GM19023 (cell line): Measurements from ENCODE around the gene CCDC93.
A peak's percentile ranks its signal among the peaks of the same experiment; 100 is the strongest.

Source experiments
- ATAC-seq: cut with Tn5 transposase; IDR thresholded peaks from one replicate; pipeline ENCODE4 v1.9.1; 2021; ENCODE audit warnings: mild to moderate bottlenecking, moderate library complexity; ENCODE audit not compliant: unreplicated experiment

CCDC93 gene, protein sequence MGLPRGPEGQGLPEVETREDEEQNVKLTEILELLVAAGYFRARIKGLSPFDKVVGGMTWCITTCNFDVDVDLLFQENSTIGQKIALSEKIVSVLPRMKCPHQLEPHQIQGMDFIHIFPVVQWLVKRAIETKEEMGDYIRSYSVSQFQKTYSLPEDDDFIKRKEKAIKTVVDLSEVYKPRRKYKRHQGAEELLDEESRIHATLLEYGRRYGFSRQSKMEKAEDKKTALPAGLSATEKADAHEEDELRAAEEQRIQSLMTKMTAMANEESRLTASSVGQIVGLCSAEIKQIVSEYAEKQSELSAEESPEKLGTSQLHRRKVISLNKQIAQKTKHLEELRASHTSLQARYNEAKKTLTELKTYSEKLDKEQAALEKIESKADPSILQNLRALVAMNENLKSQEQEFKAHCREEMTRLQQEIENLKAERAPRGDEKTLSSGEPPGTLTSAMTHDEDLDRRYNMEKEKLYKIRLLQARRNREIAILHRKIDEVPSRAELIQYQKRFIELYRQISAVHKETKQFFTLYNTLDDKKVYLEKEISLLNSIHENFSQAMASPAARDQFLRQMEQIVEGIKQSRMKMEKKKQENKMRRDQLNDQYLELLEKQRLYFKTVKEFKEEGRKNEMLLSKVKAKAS

DNA sequence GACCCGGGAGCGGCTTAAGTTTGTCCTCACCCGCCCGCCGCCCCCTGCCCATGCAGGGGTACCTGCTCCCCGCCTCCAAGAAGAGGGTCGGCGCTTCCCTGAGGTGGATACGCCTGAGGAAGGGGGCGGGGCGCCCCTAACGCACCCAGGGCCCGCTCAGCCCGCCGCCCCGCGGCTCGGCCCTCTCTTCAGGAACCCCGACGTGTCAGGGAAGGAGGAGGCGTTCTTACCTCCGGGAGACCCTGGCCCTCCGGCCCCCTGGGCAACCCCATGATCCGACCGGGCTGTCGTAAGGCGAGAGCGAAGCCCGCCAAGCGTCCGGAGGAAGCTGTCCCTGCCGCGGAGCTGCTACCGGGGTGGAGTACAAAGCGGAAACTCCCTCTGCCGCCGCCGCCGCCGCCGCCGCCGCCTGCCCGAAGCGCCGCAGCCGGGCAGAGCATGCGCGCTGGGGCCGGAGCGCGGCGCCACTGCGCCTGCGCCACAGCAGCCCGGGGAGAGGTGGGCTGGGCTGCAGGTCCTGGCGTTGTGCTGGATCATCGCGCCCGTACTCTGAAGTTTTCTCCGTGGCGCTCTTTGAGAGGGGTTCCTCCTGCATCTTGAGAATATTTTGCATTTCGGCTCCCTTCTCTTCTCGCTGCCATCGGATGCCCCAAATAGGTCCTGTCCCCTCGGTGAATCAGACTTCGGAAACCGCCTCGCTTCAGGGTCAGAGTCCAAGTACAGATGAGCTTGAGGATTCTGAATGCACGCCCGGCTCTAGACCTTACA lies at the start of gene CCDC93:
Gene CCDC93 (minus strand): TSS at position 347 of the 768 bp plus-strand sequence. CDS start 75 bp downstream, at position 272.
- ATAC-seq, result peak; percentile 90

DNA sequence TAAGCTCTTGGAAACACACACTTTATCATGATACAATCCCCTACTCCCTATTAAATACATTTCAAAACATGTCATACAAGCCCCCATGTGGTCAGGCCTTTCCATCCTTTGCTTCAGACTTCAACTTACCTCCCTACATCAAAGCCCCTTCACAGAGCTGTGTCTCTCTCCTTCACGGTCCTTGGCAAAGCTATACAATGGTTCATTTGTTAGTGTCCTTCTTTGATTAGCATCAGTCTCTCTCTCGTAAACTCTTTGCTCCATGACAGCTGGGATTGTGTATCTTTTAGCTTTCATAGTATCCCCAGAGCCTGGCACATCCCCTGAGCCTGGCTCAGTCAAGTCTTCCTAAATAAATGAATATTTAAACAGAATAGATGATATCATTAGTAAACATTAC lies 48.8 kb upstream of the CCDC93 start:
- ATAC-seq, result no peak

DNA sequence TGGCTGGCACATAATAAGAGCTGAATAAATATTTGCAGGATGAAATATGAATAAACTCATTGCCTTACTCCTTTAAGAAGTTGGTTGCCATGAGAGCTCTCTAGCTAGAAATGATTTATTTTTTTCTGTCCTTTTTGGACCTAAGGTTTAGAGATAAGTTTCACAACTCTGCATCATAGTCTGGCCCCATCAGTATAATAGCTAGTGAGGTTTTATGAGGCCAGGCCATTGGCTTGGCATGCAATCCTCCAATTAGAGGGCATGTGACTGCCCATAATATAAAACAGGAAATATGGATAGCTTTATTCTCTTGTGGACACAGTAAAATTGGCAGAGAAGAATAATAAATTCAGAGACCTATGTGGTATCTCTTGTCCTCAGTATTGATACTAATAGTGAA lies 48.2 kb upstream of the CCDC93 start:
- no peak for ATAC-seq

DNA sequence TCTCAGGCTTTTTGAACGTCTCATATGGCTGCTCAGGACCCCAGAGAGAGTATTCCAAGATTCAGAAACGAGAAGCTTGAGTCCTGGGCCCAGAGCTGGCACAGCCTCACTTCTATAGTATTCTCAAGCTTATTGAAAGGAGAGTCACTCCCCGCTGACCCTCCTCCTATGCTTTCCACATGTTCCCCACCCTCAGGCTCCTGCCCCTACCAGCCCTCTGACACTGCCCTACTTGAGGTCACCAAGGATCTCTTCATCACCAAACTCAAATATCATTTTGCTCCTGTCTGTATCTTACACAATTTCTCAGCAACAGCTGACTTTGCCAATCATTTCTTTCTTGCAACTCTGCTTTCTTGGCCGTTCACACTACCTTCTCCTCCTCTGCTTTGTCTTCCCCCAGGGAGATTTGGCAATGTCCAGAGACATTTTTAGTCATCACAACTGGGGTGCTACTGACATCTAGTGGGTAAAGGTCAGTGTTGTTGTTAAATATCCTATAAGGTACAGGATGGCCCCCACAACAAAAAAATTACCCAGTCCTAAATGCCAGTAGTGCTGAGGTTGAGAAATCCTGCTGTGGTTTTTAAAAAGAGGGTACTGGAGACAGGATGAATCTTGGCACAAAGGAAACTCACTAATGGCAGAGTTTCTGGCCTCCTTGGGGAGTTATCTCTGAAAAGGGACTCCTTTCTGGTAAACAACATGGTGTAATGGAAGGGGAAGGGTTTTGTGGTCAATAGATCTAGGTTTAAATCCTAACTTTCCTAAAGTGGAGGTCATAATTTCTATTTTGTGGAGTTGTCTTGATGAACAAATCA lies 47.5 kb upstream of the CCDC93 start:
- peak; percentile 91 for ATAC-seq

DNA sequence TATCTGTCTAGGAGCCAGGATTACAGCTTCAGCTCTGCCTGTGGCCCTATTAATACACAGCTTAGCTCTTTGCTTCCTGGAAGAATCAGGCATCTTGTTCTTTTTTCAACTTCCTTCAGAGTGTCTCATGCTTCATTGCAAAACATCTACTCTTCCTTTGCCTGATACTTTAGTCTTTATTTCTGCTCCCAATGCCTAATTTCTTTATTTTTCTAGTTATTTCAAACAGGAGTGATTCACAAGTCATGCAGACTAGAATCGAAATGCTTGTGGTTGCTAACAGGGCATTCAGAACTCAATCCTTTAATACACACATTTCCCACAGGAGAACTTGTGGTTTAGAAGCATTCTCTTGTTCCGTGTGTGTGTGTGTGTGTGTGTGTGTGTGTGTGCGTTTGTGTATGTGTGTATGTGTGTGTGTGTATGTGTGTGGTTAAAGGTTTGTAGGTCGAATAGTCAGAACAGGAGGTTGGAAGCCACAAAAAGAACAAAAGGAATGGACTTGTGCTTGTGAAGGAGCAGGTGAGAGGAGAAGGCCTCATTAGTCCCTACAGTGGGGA lies 46.1 kb upstream of the CCDC93 start:
- no peak for ATAC-seq

DNA sequence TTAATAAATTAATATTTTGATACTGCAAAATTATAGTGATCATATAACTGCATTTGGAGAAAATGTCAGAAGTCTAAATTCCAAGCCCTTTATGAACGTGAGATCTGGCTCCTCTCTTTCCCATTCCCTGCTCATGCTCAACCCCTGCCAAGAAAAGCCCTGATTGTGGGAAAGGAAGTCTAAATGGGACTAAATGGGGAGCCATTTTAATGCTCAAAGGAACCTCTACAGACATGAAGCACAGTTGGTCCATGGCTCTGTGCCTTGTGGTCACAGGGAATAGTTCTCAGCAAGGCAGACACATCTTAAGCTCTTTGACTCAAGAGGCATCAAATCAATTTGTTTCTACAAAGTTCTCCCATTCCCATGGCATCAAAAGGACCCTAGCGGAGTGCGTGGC lies 45.1 kb upstream of the CCDC93 start:
- ATAC-seq, result no peak

DNA sequence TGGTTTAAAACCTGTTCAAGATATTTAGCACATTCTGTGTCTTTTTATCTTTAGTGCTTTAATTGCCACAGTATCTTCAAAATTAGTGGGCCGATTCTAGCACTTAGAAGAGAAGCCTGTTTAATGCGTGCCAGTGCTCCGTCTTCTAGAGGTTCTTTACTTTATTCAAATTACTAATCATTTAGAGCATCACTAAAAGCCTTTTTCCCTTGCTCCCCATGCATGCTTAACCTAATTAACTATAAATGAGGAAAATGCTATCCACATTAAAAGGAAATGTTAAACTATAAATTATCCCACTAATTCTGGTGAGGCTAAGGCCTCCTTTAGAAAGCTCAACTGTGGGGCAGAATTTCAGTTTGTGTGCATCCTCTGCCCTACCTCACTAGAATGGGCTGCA lies 42.9 kb upstream of the CCDC93 start:
- no peak for ATAC-seq

DNA sequence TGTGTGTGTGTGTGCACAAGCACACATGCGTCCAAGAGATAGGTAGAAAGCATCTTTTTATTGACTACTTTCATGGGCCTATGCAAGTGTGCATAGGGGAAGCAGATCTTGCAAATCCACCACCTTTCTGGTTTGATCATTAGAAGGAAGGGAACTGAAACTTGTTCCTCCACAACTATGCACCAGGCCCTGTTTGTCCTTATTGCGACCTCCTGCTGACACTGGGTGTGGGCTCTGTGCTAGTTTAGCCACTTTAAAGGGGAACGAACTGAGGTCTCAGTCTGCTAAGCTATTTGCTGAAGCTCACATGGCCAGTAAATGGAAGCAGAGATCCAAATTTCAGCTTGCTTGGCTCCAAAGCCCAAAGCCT lies 42.3 kb upstream of the CCDC93 start:
- peak; percentile 81 for ATAC-seq

DNA sequence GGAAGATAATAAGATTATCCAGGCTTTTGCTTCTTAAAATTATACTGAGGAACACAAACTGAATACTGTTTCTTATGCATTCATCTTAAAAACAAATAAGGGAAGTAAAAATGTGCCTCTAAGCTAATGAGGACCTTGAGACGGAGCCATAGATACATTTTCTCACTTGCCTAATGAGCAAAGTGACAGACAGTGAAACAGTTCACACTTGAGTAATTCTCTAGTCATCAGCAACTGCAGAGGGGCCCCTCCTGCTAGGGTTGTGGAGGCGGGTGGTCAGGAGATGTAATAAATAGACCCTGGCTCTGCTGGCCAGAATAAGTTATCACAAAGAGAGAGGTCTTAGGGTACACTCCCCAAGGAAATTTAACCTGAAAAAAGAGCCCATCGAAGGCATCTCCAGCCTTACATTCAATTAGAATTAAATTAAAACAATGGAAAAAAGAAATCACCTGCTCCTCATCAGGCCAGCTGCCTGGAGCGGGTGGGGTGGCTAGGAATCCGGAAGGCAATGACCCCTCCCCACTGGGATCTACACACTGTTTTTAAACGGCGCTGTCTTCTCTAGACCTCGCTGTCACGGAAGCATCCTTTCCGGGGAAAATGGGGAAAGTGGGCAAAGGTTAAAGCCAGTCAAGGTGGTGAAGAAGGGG lies 41.8 kb upstream of the CCDC93 start:
- peak; percentile 69 for ATAC-seq

DNA sequence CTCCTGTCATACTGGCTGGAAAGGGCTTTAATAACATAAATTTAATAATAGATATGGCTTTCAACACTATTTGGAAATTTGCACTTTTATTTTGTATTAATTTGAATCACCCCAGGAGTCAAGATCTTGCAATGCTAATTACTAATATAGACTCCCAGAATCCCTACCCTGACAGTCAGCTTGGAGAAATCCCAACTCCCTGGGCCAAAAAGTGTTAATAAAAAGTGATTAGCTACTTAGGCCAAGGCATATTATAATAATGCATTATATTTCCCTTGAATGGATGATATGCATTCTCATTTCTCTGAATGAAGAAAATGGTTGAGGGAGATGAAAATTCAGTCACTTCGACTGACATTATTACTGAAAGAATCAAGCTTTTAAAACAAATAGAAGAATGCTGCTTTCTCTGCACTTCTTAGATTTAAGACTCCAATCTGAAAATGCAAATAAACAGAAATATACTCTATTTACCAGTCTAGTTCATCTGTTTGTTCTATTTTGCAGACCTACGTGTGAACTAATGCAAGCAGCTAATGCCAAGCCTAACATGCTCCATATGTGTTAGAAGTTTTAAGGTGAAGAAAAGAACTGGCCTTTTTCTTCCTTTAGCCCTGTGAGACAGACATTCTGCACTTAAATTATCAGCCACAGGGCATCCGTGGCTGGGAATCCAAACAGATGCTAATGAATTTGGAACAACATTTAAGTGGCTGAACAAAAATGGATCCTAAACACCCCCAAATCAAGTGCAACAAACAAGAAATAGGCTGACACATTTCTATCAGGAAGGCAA lies 40.5 kb upstream of the CCDC93 start:
- no peak for ATAC-seq

DNA sequence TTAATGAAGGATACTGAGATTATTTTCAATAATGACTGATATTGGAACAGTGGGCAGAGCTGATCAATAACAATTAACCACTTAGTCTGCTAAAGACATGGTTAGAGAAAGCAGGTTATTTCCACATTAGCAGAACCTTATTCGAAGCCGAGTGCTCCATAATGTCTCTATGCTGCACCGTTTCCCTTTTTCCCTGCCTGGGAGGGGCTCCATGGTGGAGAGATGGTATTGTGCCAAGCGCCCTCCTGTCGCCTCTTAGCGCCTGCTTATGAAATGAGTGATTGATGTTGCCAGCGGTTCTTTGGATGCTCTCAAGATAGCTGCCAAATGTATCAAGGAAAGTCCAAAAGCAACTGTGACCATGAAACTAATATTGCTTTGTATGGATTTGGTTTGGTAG lies 39.8 kb upstream of the CCDC93 start:
- ATAC-seq, result no peak

DNA sequence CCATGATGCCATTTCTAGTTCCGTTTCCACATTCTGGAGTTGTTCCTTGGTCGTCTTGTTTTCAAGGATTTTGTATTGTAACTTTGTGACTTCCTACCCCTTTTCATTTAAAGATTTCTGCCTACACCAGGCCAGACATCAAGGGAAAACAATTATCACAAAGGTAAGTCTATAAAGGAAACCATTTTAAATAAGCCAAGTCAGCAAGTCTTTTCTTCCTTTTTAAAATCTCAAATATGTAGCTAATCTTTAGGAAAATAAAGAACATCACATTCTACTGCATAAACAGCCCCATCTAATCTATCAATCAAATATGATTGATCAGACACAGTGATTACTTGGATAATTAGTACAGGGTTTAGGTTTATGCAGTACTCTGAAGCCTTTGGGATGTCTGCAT lies 38.6 kb upstream of the CCDC93 start:
- no peak for ATAC-seq

DNA sequence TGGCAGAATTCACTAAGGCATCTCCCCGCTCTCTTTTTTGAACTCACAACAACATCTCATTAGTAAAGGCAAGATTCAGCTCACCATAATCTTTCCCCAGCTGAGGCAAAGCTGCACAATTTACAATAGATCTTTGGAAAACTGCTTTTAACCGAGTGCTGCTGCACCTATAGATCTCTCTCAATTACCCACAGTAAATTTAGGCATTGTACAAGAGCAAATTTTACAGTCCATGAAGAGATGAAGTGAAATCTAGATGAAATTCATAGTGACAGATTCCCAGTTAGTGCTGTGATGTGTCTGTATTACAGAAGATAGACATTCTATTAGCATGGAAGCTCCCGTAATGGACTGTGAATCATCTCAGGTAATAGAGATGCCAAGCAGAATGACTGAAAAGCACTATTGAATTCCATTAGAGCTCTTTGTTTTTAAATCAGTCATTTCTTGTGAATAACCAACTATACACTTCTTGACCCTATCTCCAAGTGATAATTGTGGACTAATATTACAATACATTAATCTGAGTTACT lies 38.0 kb upstream of the CCDC93 start:
- ATAC-seq, result no peak

DNA sequence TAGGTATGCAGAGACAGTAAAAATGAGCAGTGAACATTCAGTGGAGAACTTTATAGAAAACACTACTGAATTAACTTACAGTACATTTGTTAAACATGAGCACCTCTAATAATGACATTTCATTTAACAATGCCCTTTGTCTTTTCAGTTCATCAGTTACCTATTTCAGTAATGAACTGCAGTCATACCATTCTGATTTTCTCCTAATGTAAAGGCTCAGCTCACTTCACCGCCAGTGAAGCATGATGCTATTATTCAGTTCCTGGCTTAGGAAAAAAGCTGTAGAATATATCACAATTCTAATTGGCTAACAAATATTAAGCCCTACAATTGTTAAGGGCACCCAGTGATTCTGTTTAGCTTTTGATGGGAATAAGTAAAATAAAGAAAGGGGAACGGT lies 37.1 kb upstream of the CCDC93 start:
- no peak for ATAC-seq

DNA sequence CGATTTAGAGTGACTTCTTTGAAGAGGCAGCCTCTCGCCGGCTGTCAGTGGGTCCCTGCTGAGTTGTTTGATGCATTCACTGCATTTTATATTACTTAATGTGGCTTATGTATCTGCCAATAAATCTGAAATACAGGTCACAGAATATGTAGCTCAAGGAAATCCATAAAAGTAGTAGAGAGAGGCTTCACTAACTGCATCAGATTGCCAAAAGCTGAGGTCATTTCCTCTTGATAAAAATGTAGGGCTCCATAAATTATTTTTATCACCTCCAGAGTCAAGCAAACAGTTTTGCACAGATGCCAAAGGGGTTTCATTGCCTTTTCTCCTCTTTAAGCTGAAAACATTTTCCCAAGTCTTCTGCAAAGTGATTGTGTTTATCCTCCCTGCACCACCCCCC lies 36.5 kb upstream of the CCDC93 start:
- ATAC-seq, result no peak

DNA sequence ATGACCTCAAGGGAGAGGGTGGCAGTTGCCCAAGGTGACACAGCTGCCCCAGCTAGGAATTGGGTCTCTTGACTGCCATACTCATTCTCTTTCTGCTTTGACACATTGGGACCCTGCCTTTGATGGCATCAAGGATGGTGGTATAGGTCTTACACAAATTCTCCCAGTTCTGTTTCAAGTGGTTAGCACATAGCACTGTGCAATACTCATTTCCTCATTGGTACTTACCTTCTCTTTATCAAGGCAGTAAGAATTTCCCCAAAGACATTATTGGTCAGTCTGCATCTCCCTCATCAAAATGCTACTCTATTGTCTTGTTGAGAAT lies 35.9 kb upstream of the CCDC93 start:
- ATAC-seq, result peak; percentile 56

DNA sequence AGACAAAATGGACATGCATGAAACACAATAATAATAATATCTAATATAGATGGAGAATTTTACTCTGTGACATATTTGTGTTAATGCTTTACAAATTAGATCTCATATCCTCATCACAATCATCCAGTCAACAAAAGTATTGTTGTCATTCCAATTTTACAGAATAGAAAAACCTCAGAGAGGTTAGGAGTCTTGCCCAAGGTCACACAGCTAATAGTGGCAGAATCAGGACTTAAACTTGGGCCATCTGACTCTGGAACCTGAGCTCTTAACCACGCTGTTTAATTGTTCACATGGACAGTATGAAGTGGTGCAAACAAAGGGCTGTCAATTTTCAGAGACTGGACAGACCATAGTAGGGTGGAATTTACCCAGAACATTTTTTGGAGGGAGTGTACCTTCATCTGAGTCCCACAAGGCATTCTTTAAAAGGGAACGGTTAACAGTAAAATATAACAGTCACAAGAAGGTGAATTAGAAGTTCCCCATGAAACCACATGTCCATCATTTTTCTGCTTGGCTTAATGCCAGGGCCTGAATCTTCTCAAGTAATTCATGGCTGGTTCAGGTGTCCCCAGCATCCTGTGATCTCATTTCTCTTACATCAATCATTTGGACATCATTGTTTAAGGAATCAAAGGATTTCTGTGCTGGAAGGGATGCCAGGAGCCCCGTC lies 35.4 kb upstream of the CCDC93 start:
- peak; percentile 15 for ATAC-seq

DNA sequence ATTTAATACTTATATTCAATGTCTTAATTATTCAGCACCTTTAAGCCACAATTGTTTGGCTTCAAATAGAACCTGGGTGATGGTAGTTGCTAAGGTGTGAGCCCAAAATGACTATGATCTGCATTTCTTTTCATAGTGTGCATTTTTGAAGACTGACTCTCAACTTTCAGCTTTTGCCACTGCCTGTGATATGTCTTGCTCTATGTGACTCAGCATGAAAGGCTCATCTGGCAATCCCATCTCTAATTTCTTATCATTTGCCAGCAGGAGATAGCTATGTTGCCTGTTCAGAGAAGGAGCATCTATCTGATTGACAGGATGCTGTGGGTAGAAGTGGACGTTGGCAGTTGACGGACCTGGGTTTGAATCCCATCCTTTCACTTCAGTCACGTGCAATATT lies 34.5 kb upstream of the CCDC93 start:
- ATAC-seq, result no peak

DNA sequence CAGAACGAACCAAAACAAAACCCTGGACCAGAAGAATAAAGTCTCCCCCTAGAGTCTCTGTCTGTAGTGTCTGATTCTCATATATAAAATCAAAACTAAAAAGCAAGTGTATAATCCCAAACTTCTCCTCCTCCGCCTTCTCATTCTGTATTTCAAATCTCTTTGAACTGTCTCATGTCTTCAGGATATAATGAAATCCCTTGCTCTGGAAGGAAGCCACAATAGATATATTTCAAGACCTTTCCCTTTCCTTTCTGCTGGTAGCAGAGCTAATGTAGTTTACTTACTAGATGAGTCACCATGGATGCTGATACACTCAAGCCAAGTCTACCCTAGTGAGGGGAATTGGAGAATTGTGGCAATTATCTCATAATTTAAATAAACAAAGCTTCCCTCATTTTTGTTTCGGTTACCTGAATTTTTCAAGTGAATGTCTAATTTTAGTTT lies 33.5 kb upstream of the CCDC93 start:
- ATAC-seq, result no peak
